Fibroblast of mammary gland (primary cell): ENCODE measurements around the gene WWC1.
A peak's percentile ranks its signal among the peaks of the same experiment; 100 is the strongest.
"Not testable (repeated sequence)": the region's sequence is repeated elsewhere in the genome, so short reads cannot be mapped to it uniquely, and the experiment has no call there.

Experiments
- DNase-seq: peaks from one replicate; pipeline ENCODE4 v3.0.0-alpha.2; 2010; ENCODE audit warnings: low read depth
- H3K4me3 ChIP-seq: 2 replicates; pipeline ENCODE4 v1.5.1; 2011; ENCODE audit warnings: low read depth, mild to moderate bottlenecking, low read length, moderate library complexity; ENCODE audit not compliant: control insufficient read depth
- CTCF ChIP-seq: conservative IDR thresholded peaks from 2 replicates; pipeline ENCODE4 v1.5.1; 2011; ENCODE audit warnings: low read depth, low read length, inconsistent platforms; ENCODE audit not compliant: control insufficient read depth, insufficient read depth

The WWC1 gene

GRCh38 chr5:168307925-168308584 lies 16.6 kb downstream of the WWC1 start:
- DNase-seq, result no peak
- H3K4me3 ChIP-seq, result no peak overlapping the region
- no peak for TF ChIP-seq CTCF

- no peak for TF ChIP-seq CTCF
- H3K4me3 ChIP-seq, result no peak overlapping the region
Observed at GRCh38 chr5:168308976-168309598, 17.6 kb downstream of the WWC1 start.

GRCh38 chr5:168310541-168310940 lies 19.1 kb downstream of the WWC1 start:
- not testable (repeated sequence) for DNase-seq, H3K4me3 ChIP-seq

More at GRCh38 chr5:168308976-168309598, 17.6 kb downstream of the WWC1 start:
- DNase-seq, result no peak

GRCh38 chr5:168311061-168311566 lies 19.7 kb downstream of the WWC1 start:
- H3K4me3 ChIP-seq, result no peak overlapping the region
- TF ChIP-seq CTCF, result no peak
- DNase-seq, result no peak

- TF ChIP-seq CTCF, result no peak
- H3K4me3 ChIP-seq, result no peak overlapping the region
- peak; percentile 23 for DNase-seq
Observed at GRCh38 chr5:168312606-168313295, 21.3 kb downstream of the WWC1 start.

- no peak for DNase-seq
- TF ChIP-seq CTCF, result no peak
- no peak overlapping the region for H3K4me3 ChIP-seq
Observed at GRCh38 chr5:168313596-168314204, 22.3 kb downstream of the WWC1 start.
